Measurements from ENCODE around the gene EZH2.

The EZH2 gene

DNA sequence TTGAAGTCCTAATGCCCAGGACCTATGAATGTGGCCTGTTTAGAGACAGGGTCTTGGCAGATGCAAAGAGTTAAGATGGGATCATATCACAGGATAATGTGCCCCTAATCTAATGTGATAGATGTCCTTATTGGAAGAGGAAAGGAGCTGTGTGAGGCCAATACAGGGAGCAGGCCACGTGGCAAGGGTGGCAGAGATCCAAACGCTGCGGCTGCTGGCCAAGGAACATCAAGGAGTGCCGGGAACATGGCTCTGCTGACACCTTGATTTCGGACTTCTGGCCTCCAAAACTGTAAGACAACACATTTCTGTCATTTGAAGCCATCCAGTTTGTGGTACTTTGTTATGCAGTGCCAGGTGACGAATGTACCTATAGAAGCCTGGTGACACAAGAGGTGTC is 37.7 kb upstream of the EZH2 start:
- TF ChIP-seq CTCF (conservative IDR thresholded peaks at IDR 0.05; ENCODE audit: low read depth, low read length), result no peak
- no peak for DNase-seq (ENCODE audit: low read depth)
- H3K4me3 ChIP-seq (ENCODE audit: low read depth, low read length), result no peak overlapping the region

DNA sequence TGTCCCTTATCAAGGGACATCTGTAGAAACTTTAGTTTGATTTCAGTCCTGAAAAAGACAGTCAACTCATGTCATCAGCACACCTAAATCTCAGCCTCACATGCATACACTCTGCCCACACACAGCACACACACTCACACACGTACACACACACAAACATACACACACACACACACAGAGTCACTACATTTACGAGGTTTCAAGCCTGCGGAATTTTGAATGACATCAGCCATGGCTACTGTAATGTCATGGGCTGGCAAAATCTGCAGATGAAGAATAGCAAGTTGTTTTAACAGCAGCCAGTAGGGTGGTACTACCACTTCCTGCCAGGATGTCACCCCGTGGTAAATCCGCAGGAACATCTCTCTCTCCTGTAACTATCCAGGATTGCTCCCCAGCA is 37.1 kb upstream of the EZH2 start:
- no peak for DNase-seq (ENCODE audit: low read depth)
- no peak overlapping the region for H3K4me3 ChIP-seq (ENCODE audit: low read depth, low read length)
- no peak for TF ChIP-seq CTCF (conservative IDR thresholded peaks at IDR 0.05; ENCODE audit: low read depth, low read length)

DNA sequence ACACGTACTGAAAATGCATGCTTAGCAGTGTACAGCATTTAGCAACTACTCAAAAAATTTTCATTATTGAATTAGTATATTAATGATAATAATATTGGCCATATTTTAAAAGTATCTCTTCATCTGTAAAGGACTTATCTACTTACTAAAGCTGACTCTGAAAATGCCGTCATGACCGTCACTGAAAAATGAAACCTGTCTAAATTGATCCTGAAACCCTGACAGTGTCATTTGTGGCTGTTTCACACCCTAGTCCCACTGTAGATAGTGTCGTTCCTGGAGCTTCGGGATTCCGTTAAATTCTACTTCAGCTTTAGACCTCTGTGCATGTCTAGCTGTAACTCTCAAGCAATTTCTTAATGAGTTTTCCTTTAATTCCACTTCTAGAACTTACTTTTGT is 35.8 kb upstream of the EZH2 start:
- no peak for DNase-seq (ENCODE audit: low read depth)
- H3K4me3 ChIP-seq (ENCODE audit: low read depth, low read length), result no peak overlapping the region
- no peak for TF ChIP-seq CTCF (conservative IDR thresholded peaks at IDR 0.05; ENCODE audit: low read depth, low read length)

- H3K4me3 ChIP-seq (ENCODE audit: low read depth, low read length), result no peak overlapping the region
- TF ChIP-seq CTCF (conservative IDR thresholded peaks at IDR 0.05; ENCODE audit: low read depth, low read length), result no peak
- DNase-seq (ENCODE audit: low read depth), result no peak
Measured at GRCh38 chr7:148918058-148918596, 34.0 kb upstream of the EZH2 start.

DNA sequence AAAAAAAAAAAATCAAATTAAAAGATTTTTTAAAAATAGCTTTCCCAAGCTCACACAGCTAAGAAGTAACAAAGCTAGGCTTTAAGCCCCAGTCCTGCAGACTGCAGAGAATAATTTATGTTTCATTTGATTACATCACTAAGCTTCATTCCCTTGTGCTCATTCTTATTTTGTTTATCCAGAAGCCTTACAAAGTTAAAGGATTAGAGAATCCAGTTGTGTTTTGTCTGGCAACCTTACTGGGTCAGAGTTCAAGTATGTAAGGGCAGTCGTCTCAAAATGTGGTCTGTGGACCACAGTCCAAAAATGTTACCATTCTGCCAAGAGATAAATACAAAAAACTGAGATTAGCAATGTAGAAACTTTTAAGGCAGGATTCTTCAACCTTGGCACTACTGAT is 32.1 kb upstream of the EZH2 start:
- no peak overlapping the region for H3K4me3 ChIP-seq (ENCODE audit: low read depth, low read length)
- DNase-seq (ENCODE audit: low read depth), result peak; percentile 91
- TF ChIP-seq CTCF (conservative IDR thresholded peaks at IDR 0.05; ENCODE audit: low read depth, low read length), result no peak

- H3K4me3 ChIP-seq (ENCODE audit: low read depth, low read length), result no peak overlapping the region
- no peak for DNase-seq (ENCODE audit: low read depth)
- TF ChIP-seq CTCF (conservative IDR thresholded peaks at IDR 0.05; ENCODE audit: low read depth, low read length), result no peak
Measured at GRCh38 chr7:148915211-148915610, 31.1 kb upstream of the EZH2 start.

DNA sequence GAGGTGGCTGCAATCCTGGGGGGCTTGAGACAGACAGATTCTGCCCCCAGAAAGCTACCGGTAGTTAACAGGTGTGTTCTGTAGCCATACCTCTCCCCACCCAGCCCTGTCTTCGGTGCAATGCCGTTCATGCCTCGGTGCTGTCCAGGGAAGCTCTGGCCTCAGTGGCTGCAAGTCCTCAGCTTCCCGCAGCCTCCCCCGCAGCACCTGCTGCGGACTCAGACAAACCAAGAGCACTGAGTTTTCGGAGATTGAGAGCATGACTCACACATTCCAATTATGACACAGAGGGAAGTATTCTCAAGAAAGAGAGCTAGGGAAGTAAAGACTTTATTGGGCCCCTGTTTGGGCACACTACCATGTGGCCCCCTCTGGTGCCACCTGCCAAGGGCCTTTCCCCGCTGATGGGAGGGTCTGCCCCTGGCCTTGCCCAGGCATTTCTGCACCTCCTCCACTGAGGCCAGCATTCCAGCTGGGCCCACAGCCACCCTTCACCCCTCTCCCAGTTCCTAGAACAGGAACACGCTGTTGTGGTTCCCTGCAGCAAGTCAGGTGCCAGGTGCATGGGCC is 30.2 kb upstream of the EZH2 start:
- peak; percentile 83 for DNase-seq (ENCODE audit: low read depth)
- no peak overlapping the region for H3K4me3 ChIP-seq (ENCODE audit: low read depth, low read length)
- no peak for TF ChIP-seq CTCF (conservative IDR thresholded peaks at IDR 0.05; ENCODE audit: low read depth, low read length)
